ENCODE results near the gene CIAO2A.
A peak's percentile ranks its signal among the peaks of the same experiment; 100 is the strongest.
"Not testable (repeated sequence)": the region's sequence is repeated elsewhere in the genome, so short reads cannot be mapped to it uniquely, and the experiment has no call there.

The CIAO2A gene

DNA sequence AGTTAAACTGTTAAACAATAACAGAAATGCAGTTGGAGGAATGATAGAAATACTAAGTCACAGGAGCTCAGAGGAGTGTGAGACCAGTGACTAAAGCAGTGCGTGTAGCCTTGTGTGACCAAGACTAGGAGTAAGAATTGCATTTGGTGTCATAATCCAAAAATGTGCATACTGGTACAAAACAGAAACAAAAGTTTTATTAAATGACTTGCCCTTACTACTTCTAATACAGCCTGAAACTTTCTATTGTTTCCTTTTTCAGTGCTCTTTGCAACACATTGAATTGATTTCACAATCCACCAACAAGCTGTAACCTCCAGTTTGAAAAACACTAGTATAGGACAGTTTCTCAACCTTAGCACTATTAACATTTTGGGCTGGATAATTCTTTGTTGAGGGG lies 19.3 kb upstream of the CIAO2A start:
- DNase-seq, result no peak

DNA sequence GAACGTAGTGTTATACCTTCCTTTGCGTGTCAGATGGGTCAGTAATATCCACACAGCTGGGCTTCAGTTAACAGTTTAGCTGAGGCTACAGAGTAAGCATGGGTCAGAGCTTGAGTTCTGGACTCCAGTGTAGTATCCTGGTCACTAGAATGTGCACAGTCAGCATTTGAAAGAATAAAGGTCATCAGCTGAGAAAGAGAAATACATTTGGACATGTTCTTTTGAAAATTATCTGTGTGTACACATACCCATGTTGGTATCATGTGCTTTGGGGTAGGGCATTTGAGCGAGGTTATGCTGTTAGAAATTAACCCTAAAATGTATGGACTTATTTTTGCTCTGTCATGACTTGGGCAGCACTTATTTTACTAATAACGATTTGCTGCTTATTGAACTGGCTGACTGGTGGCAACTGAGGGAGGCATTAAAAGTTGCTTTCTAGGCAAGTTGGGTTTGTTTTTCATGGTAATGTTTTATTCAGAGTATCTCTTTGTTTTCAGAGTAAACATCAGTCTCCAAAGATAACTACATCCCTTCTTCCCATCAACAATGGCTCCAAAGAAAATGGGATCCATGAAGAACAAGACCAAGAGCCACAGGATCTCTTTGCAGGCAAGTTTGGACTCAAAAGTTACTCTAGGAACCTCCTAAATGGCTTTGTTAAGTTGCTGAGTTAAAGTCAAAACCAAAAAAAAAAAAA lies 18.6 kb upstream of the CIAO2A start:
- DNase-seq, result no peak
- intact Hi-C loops (cut with DNase I), result no loop called here

More for the DNA sequence above, 19.3 kb upstream of the CIAO2A start:
- intact Hi-C loops (cut with DNase I), result no loop called here

DNA sequence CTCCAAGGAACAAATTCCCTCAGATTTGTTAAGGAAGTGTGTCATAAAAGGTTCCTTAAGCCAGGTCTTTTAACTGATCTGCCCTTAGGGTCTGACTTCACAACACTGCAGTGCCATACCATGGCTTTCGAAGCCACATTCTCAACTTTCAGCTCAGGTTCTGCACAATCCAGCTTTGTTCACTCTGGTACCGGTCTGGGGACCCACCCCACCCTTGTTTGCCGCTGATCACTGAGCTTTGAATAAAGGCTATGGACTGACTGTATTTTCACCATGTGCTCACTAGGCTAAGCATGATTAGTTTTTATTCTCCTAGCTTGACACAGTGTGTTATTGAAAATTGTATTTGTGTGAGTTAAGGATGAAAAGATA lies 18.0 kb upstream of the CIAO2A start:
- intact Hi-C loops (cut with DNase I), result no loop called here
- DNase-seq, result no peak

DNA sequence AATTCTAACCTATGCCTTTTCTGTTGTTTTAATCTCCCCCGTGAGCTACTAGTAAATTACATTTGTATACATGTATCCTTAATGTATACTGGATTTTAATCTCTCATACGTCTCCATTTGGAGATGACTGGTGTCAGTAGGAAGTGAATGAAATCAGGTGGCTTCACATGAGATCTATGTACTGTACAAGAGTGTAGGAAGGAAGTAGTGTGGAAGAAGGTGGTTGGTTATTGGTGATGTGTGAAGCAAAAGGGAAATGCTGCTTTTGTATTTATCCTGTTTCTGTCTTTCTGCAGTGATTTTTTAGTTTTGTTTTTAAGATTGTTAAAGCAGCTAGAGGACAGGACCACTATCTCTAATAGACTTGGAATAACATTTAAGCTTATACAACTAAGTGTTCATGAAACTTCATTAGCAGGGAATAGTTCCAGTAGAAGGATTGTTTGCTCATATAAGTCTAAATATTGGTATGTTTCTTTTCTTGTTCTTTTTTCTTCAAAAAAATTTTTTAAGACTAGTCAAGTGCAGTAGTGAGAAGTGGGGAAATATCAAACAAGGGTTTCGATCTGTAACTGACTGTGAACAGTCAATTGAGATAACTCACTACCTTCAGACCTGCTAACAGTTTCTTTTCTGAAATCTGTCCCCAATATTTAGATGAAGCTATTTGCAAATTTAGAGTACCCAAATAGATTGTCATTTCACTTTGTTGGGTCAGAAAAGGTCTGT lies 17.5 kb upstream of the CIAO2A start:
- no peak for DNase-seq
- intact Hi-C loops (cut with DNase I), result no loop called here

DNA sequence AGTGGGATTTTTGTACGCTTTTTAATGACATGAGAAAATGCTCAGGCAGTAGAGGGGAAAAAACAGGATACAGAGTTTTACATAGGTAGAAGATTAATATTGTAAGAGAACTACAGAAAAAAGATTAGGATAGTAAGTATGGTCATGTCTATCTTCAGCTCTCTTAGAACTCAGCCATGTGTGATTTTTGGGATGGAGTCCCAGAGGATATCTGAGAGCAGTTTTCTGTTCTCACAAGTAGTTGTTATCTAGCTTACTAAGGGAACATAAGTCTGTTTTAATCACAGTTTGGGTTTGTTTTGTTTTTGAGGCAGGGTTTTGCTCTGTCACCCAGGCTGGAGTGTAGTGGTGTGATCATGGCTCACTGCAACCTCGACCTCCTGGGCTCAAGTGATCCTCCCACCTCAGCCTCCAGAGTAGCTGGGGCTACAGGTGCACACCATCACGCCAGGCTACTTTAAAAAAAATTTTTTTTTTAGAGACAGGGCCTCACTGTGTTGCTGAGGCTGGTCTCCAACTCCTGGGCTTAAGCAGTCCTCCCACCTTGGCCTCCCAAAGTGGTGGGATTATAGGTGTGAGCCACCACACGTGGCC lies 16.6 kb upstream of the CIAO2A start:
- intact Hi-C loops (cut with DNase I); DNase-seq: not testable (repeated sequence)

DNA sequence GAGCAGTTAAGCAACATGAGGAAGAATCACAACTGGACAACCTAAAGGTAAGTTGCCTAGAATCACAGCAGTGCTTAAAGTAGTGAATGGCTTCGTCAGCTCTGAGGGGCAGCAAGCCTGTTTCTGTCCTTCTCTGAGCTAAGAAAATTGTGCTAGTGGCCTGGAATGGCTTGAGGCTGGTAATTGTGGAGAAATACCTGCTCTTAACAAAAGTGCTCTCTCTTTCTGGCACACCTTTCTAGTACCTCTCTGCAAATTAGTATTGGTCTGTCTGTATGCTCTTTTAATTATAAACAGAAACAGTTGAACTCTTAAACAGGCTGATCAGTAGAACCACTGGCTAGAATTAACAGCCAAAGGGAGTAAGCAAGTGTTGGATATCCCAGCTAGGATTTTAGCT lies 13.7 kb upstream of the CIAO2A start:
- DNase-seq, result no peak
- intact Hi-C loops (cut with DNase I), result no loop called here

DNA sequence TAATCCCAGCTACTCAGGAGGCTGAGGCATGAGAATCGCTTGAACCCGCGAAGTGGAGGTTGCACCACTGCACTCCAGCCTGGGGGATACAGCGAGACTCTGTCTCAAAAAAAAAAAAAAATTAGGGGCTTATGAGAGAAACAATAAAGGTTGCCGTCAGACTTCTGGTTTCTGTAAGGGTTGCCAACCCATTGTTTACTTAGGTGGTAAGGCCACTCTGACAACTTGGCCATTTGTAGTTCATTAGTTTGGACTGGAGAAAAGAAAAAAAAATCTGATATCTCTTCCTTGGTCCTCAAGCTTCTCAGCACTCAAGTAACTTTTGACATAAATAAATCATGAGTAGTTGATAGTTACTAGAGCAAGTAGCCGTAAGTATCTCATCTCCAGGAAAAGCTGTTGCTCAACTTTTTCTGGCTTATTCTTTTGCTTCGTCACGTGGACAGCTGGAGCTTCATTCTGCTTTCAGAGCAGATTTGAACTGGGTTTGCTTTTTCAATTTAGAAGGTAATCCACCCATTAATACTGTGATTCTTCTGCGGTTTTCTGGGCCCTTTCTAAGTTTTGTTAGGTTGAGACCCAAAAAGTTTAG lies 11.6 kb upstream of the CIAO2A start:
- intact Hi-C loops (cut with DNase I), result no loop called here
- no peak for DNase-seq

DNA sequence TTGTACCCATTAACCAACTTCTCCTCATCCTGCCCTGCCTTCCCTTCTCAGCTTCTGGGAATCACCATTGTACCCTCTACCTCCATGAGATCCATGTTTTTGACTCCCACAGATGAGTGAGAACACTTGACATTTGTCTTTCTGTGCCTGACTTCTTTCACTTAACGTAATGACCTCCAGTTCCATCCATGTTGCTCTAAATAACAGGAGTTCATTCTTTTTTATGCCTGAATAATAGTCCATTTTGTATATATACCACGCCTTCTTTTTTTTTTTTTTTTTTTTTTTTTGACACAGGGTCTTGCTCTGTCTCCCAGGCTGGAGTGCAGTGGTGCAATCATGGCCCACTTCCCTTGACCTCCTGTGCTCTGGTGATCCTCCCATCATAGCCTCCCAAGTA lies 8.9 kb upstream of the CIAO2A start:
- DNase-seq, result no peak
- intact Hi-C loops (cut with DNase I), result no loop called here

DNA sequence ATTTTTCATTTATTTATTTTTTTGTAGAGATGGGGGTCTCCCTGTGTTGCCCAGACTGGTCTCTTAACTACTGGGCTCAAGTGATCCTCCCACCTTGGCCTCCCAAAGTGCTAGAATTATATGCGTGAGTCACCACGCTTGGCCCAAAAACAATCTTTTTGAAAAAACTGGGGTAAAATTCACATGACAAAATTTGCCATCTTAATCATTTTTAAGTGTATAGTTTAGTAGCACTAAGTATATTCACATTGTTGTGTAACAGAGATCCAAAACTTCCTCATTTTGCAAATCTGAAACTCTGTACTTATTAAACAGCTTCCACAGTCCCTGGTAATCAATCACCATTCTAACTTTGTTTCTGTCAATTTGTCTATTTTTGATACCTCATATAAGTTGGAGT lies 7.3 kb upstream of the CIAO2A start:
- no peak for DNase-seq
- intact Hi-C loops (cut with DNase I), result no loop called here

DNA sequence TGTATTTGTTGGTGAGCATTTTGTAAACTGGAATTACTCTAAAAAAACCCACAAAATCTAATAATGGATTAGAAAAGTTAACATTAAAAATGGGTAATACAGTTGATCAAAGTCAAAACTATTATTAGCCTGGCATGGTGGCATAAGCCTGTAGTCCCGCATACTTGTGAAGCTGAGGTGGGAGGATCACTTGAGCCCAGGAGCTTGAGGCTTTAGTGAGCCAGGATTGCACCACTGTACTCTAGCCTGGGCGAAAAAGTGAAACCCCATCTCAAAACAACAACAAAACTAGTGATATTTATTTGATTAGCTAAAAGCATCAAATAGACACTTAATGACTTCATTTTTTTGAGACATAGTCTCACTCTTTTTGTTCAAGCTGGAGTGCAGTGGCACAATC lies 5.7 kb upstream of the CIAO2A start:
- intact Hi-C loops (cut with DNase I), result loop anchor here (5.0 kb wide), 1 partner anchor 53 kb away; the partner anchor contains the start of gene SNX22
- DNase-seq, result no peak

DNA sequence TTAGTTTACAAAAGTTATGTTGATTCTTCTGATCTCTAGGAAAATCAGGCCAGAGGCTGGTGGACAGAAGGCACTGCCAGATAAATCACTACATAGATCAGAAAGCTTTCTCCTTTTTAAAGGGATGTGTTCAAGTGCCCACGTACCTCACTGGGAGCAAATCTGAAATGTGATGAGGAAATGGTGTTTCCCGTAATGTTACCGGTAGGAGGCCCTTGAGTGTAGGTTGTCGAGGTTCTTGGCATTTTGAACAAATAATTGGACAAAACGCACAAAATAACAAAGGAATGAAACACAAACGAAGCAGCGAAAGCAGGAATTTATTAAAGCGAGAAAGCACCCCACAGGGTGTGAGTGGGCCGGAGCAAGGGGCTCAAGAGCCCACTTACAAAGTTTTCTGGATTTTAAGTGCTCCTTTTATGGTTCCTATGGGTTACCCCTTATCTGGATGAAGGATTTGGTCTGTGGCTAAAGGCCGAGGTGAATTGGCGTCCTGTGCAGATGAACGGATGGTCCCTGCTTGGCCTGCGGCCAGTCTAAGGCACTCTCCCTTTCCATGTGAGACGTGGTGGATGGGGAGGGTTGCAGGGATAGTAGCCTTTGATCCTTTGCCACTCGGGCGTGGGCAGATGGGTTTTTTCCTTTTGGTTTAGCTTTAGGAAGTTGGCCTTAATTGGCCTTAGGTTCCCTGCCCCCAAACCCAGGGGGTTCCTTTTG lies 3.2 kb upstream of the CIAO2A start:
- intact Hi-C loops (cut with DNase I), result loop anchor here (5.0 kb wide), 1 partner anchor 55 kb away; the partner anchor contains the start of gene SNX22
- no peak for DNase-seq

DNA sequence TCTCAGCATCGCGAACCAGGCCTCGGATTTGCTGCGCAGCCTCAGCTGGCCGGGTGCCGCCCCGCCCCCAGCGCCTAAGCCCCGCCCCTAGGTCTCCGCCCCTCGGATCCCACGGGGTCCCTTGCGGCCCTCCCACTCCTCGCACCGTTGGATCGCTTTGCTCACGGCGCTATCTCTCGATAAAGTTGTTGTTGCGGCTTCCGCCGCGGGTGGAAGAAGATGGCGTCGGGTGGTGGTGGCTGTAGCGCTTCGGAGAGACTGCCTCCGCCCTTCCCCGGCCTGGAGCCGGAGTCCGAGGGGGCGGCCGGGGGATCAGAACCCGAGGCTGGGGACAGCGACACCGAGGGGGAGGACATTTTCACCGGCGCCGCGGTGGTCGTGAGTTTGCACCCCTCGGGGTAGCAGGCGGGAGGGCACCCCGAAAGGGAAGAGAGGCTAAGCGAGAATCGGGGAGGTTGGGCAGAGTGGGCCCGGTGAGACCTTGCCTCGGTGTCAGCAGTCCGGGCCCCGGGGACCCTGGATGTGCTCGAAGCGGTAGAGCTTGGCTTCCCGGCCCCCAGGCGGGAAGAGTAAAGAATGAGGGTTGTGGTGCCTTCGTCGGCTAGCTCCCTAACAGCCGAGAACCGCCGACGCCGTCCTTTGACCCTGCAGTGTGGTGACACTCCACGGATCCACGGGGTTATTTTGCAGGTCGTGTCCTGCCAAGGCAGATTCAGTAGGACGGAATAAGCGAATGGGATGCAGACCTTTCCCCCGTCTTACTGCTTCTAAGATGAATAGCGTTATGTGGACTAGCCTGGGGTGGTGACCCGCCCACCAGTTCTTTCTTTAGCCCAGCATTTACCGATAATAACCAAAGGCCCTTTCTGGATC lies 2.4 kb upstream of the CIAO2A start, which contains the start of gene SNX1:
Gene SNX1 (plus strand): TSS at position 188 of the 873 bp plus-strand sequence. CDS start 32 bp downstream, at position 220.
- peak; percentile 92 to 99 (median 96) for DNase-seq
- intact Hi-C loops (cut with DNase I), result loop anchor here (5.0 kb wide), 1 partner anchor 56 kb away; the partner anchor contains the start of gene SNX22

DNA sequence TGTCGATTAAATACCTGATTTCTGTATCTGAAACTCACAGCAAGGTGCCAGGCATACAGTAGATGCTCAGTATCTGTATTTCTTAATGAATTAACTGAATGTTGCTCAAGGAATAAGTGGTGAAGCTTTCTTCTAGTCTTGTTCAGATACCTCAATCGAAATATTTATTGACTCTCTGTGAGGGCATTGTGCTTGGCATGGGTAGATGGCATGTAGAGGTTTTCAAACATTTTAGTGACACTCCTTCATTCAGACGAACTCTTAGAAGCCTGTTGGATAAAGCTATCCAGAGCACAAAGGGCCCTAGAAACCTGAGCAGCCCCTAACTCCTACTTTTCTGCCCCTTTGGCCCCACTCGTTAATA lies 1.8 kb upstream of the CIAO2A start:
- no peak for DNase-seq
- intact Hi-C loops (cut with DNase I), result loop anchor here (5.0 kb wide), 1 partner anchor 57 kb away; the partner anchor contains the start of gene SNX22

DNA sequence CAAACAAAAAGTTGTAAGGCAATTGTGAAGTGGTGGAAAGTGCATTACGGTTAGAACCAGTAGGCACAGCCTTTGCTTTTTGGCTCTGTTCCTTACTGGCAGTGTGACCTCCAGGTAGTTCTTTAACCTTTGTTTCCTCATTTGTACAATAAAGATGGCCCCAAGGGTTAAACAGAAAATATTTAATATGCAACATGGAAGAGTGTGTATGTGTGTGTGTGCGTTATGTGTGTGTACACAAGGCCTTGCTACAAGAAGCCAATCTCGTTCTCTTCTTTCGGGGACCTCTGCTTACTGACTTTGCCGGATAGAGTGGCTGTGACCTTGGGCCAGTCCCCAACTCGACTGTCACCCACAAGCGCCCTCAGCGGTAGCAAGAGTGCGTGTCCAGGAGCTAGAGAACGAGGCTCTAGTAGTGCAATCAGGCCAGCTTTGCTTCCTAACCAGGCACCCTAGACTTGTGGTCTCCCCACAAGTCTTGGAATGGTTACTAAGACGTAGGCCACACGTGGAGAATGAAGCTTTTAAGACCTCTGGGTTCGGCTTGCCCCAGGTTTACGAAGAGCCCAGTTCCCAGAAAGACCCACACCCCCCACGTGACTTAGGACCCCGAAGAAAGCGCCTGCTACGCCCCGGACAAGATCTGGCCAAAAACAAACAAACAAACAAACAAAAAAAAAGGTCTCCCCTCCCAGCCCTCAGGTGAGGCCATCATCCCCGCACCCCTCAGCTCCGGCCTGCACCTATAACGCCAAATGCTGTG lies 593 bp downstream of the CIAO2A start:
- peak in 5 of 10 donors; percentile 23 to 86 (median 25) for DNase-seq
- intact Hi-C loops (cut with DNase I), result no loop called here

DNA sequence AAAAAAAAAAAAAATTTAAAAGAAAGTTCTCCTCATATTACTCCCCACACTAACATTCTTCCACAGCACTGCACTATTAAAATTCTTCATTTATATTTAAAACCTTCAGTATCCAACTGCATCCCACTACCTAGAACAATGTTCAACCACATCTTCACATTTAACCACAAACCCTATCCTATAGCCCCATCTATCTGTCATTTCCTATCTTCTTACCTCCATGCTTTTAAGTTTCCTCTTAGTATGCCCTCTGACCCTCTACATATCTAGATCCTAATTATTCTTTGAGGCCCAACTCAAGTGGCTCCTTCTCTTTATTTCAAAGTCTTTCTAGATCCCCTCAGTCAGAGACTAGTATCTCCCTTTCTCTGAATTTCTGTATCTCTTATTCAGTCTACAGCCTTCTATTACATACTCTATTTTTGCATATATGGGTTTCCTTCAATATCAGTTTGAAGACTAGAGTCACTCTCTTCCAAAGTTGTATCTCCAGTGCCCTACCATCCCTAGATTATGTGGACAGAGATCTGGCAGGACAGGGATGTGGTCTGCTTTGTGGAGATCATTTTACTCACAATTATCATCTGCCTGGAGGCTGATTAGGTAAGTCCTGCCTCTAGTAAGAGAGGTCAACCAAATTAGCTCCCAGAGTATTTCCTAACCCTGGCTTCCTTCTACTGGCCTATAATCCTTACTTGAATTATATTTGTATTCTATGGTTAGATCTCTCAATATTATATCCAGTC lies 1.4 kb downstream of the CIAO2A start:
- intact Hi-C loops (cut with DNase I), result no loop called here
- DNase-seq, result no peak

DNA sequence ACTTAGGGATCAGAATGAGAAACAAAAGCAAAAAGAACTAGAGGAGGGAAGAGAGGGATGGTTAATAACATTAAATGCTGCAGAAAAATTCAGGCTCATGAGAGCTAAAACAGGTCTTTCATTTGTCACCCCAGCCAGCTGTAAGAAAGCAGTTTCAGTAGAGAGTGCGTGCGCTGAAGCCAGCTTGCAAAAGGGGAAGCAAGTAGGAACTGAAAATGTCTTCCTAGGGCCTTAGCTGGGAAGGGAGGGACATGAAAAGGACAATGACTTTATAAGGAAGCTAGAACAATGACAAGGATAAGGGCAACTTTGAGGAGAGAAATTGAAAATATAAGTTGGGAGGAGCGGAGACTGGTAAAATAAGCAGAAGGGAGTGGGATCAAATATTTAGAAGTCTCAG lies 3.1 kb downstream of the CIAO2A start:
- intact Hi-C loops (cut with DNase I), result no loop called here
- no peak for DNase-seq

DNA sequence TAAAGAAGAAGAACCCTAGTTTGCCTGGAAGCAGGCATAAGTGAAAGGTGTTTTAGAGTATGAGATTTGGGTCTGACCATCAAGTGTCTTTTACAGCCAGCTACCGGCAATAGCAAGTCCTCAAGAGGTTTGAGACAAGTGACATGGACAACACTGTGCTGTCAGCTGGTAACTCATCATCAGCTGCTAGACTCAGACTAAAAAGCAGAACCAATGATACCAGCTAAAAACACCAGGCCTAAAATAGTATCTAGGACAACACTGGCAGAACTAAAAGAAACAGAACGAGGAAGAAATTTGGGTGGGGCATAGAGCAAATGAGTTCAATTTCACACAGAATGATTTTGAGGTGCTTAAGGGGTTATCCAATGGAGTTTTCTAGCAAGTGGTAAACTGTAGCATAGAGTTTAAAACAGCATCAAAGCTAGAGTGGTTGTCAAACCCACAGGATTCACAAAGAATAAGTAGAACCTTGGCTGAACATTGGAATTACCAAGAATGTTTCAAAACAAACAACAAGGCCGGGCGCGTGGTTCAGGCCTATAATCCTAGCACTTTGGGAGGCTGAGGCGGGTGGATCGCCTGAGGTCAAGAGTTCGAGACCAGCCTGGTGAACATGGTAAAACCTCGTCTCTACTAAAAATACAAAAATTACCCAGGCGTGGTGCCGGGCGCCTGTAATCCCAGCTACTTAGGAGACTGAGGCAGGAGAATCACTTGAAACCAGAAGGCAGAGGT lies 3.9 kb downstream of the CIAO2A start:
- no peak for DNase-seq
- intact Hi-C loops (cut with DNase I), result no loop called here
